HEK293 (cell line): Measurements from ENCODE around the gene DYNAP.

ENCODE experiments used
- CTCF ChIA-PET: fragments of 350-600 bp; formaldehyde crosslinking; extraction: SDS; loops from one replicate; lab custom pipeline; 2021; ENCODE audit warnings: antibody characterized with exemption; lab: Yijun Ruan, JAX
- POLR2A ChIA-PET: fragments of 300-600 bp; formaldehyde crosslinking; extraction: SDS; loops from one replicate; lab custom pipeline; 2020; ENCODE audit warnings: antibody characterized with exemption, inconsistent platforms; lab: Yijun Ruan, JAX
- H3K27ac ChIP-seq: fragments of 200-500 bp; sonication (Bioruptor generic); 2 replicates; pipeline ENCODE4 v1.5.1; 2014; ENCODE audit warnings: low read depth, low read length, control low read depth, inconsistent platforms; ENCODE audit errors: extremely low read depth
- H3K36me3 ChIP-seq, 2 experiments: fragments of 200-500 bp in 1 of 2; sonication (Bioruptor generic) in 1 of 2; 1 replicate in 1 of 2; 2 replicates in 1 of 2; pipeline ENCODE4 v1.5.1; 2014 to 2017; ENCODE audit warnings: inconsistent platforms in 2 of 2, low read length in 2 of 2; ENCODE audit not compliant: control insufficient read depth in 2 of 2, insufficient read depth in 1 of 2
- H3K4me1 ChIP-seq: fragments of 200-500 bp; sonication (Bioruptor generic); 2 replicates; pipeline ENCODE4 v1.5.1; 2014; ENCODE audit warnings: mild to moderate bottlenecking, low read length, inconsistent platforms; ENCODE audit not compliant: control insufficient read depth, insufficient read depth
- H3K4me3 ChIP-seq: 2 replicates; pipeline ENCODE4 v1.5.1; 2011; ENCODE audit warnings: low read depth, mild to moderate bottlenecking, control low read depth, low read length, moderate library complexity
- H3K9me3 ChIP-seq: fragments of 200-500 bp; sonication (Bioruptor generic); 2 replicates; pipeline ENCODE4 v1.5.1; 2014; ENCODE audit warnings: low read depth, low read length, inconsistent platforms; ENCODE audit not compliant: control insufficient read depth, insufficient read depth
- KLF1 ChIP-seq: fragments of 450-650 bp; formaldehyde crosslinking; IDR thresholded peaks from 2 replicates; pipeline ENCODE4 v1.5.1; 2016; ENCODE audit warnings: missing biosample characterization, missing genetic modification characterization
- REPIN1 ChIP-seq: fragments of 450-650 bp; formaldehyde crosslinking; IDR thresholded peaks from 2 replicates; pipeline ENCODE4 v1.5.1; 2017; ENCODE audit warnings: missing biosample characterization, missing genetic modification characterization, low read depth
- SP2 ChIP-seq: fragments of 450-650 bp; formaldehyde crosslinking; IDR thresholded peaks from 2 replicates; pipeline ENCODE4 v1.5.1; 2016; ENCODE audit warnings: missing biosample characterization, missing genetic modification characterization
- YY1 ChIP-seq: fragments of 450-650 bp; formaldehyde crosslinking; IDR thresholded peaks from 2 replicates; pipeline ENCODE4 v1.5.1; 2018; ENCODE audit warnings: missing biosample characterization, missing genetic modification characterization
- YY2 ChIP-seq: fragments of 450-650 bp; formaldehyde crosslinking; IDR thresholded peaks from 2 replicates; pipeline ENCODE4 v1.5.1; 2016; ENCODE audit warnings: missing biosample characterization, missing genetic modification characterization
- ZNF10 ChIP-seq: fragments of 450-650 bp; formaldehyde crosslinking; IDR thresholded peaks from 2 replicates; pipeline ENCODE4 v1.5.1; 2017; ENCODE audit warnings: missing biosample characterization, missing genetic modification characterization
- ZNF112 ChIP-seq: fragments of 450-650 bp; formaldehyde crosslinking; IDR thresholded peaks from 2 replicates; pipeline ENCODE4 v1.5.0; 2017; ENCODE audit warnings: missing biosample characterization, missing genetic modification characterization
- ZNF157 ChIP-seq: fragments of 450-650 bp; formaldehyde crosslinking; IDR thresholded peaks from 2 replicates; pipeline ENCODE4 v1.5.1; 2016; ENCODE audit warnings: missing biosample characterization, missing genetic modification characterization
- ZNF16 ChIP-seq: fragments of 450-650 bp; formaldehyde crosslinking; IDR thresholded peaks from 2 replicates; pipeline ENCODE4 v1.5.1; 2016; ENCODE audit warnings: low read depth, missing biosample characterization, missing genetic modification characterization
- ZNF223 ChIP-seq: fragments of 450-650 bp; formaldehyde crosslinking; IDR thresholded peaks from 2 replicates; pipeline ENCODE4 v1.5.1; 2016; ENCODE audit warnings: missing biosample characterization, missing genetic modification characterization
- ZNF24 ChIP-seq: fragments of 450-650 bp; formaldehyde crosslinking; IDR thresholded peaks from 2 replicates; pipeline ENCODE4 v1.5.1; 2016; ENCODE audit warnings: missing biosample characterization, missing genetic modification characterization
- ZNF324 ChIP-seq: fragments of 450-650 bp; formaldehyde crosslinking; IDR thresholded peaks from 2 replicates; pipeline ENCODE4 v1.5.1; 2016; ENCODE audit warnings: missing biosample characterization, missing genetic modification characterization
- ZNF394 ChIP-seq: fragments of 450-650 bp; formaldehyde crosslinking; IDR thresholded peaks from 2 replicates; pipeline ENCODE4 v1.5.1; 2016; ENCODE audit warnings: missing biosample characterization, missing genetic modification characterization, mild to moderate bottlenecking, moderate library complexity, borderline replicate concordance
- ZNF416 ChIP-seq: fragments of 450-650 bp; formaldehyde crosslinking; IDR thresholded peaks from 2 replicates; pipeline ENCODE4 v1.5.1; 2016; ENCODE audit warnings: missing biosample characterization, missing genetic modification characterization
- ZNF621 ChIP-seq: fragments of 450-650 bp; formaldehyde crosslinking; IDR thresholded peaks from 2 replicates; pipeline ENCODE4 v1.5.1; 2017; ENCODE audit warnings: missing biosample characterization, missing genetic modification characterization
- ZNF785 ChIP-seq: fragments of 450-650 bp; formaldehyde crosslinking; IDR thresholded peaks from 2 replicates; pipeline ENCODE4 v1.5.1; 2016; ENCODE audit warnings: missing biosample characterization, missing genetic modification characterization
- ZNF830 ChIP-seq: fragments of 450-650 bp; IDR thresholded peaks from 2 replicates; pipeline ENCODE4 v1.5.0; 2018; ENCODE audit warnings: missing biosample characterization, missing genetic modification characterization, low read depth, mild to moderate bottlenecking, moderate library complexity
- ZSCAN16 ChIP-seq: fragments of 450-650 bp; formaldehyde crosslinking; IDR thresholded peaks from 2 replicates; pipeline ENCODE4 v1.5.1; 2016; ENCODE audit warnings: missing biosample characterization, missing genetic modification characterization
- TF ChIP-seq, protein P1 (sequence below): fragments of 450-650 bp; formaldehyde crosslinking; IDR thresholded peaks from 2 replicates; pipeline ENCODE4 v1.5.1; 2016; ENCODE audit warnings: missing biosample characterization, missing genetic modification characterization
- TF ChIP-seq, protein P2 (sequence below): fragments of 450-650 bp; formaldehyde crosslinking; IDR thresholded peaks from 2 replicates; pipeline ENCODE4 v1.5.1; 2016; ENCODE audit warnings: missing biosample characterization, missing genetic modification characterization, borderline replicate concordance
- TF ChIP-seq, protein P3 (sequence below): fragments of 450-650 bp; formaldehyde crosslinking; IDR thresholded peaks from 2 replicates; pipeline ENCODE4 v1.5.1; 2016; ENCODE audit warnings: missing biosample characterization, missing genetic modification characterization
- TF ChIP-seq, protein P4 (sequence below): fragments of 450-650 bp; formaldehyde crosslinking; IDR thresholded peaks from 2 replicates; pipeline ENCODE4 v1.5.1; 2016; ENCODE audit warnings: missing biosample characterization, missing genetic modification characterization, borderline replicate concordance

Gene DYNAP

DNA sequence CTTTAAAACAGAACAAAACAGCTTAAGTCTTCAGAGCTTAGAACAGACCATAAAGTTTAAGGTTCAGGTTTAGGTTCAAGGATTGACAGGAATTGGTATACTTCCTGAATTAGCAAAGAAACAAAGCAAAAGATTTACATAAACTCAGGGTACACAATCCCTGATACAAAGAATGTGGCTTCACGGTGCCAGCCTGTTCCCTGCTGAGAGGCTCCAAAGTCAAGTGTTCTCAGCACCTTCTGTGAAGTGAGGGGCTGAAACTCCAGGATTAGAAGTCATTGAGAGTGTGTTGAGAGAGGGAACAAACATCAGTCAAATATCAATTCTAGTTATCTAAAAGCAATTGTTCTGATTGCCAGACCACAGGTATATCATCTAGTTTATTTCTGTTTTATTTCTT, 35.7 kb downstream of the DYNAP start:
- H3K4me3 ChIP-seq: no peak overlapping the region
- TF ChIP-seq KLF1 (tag by site-specific recombination) (no peak), ZNF621 (tag by site-specific recombination) (no peak), ZNF416 (tag by site-specific recombination) (no peak), ZNF223 (no peak), ZNF830 (tag by site-specific recombination) (no peak), ZNF157 (tag by site-specific recombination) (no peak), YY1 (tag by site-specific recombination) (no peak), ZNF785 (tag by site-specific recombination) (no peak), ZNF324 (tag by site-specific recombination) (no peak), YY2 (tag by site-specific recombination) (no peak), ZNF10 (tag by site-specific recombination) (no peak), ZNF394 (tag by site-specific recombination) (no peak)
- TF ChIP-seq, protein P1, sequence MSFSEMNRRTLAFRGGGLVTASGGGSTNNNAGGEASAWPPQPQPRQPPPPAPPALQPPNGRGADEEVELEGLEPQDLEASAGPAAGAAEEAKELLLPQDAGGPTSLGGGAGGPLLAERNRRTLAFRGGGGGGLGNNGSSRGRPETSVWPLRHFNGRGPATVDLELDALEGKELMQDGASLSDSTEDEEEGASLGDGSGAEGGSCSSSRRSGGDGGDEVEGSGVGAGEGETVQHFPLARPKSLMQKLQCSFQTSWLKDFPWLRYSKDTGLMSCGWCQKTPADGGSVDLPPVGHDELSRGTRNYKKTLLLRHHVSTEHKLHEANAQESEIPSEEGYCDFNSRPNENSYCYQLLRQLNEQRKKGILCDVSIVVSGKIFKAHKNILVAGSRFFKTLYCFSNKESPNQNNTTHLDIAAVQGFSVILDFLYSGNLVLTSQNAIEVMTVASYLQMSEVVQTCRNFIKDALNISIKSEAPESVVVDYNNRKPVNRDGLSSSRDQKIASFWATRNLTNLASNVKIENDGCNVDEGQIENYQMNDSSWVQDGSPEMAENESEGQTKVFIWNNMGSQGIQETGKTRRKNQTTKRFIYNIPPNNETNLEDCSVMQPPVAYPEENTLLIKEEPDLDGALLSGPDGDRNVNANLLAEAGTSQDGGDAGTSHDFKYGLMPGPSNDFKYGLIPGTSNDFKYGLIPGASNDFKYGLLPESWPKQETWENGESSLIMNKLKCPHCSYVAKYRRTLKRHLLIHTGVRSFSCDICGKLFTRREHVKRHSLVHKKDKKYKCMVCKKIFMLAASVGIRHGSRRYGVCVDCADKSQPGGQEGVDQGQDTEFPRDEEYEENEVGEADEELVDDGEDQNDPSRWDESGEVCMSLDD (tag by site-specific recombination): no peak
- TF ChIP-seq, protein P2, sequence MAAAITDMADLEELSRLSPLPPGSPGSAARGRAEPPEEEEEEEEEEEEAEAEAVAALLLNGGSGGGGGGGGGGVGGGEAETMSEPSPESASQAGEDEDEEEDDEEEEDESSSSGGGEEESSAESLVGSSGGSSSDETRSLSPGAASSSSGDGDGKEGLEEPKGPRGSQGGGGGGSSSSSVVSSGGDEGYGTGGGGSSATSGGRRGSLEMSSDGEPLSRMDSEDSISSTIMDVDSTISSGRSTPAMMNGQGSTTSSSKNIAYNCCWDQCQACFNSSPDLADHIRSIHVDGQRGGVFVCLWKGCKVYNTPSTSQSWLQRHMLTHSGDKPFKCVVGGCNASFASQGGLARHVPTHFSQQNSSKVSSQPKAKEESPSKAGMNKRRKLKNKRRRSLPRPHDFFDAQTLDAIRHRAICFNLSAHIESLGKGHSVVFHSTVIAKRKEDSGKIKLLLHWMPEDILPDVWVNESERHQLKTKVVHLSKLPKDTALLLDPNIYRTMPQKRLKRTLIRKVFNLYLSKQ (tag by site-specific recombination): no peak
- TF ChIP-seq, all 188 proteins: peak for 0
- Histone ChIP-seq H3K36me3 (no peaks in the 10 kb centered on the region), H3K4me1 (no peaks in the 10 kb centered on the region), H3K9me3 (no peaks in the 10 kb centered on the region), H3K27ac (no peak overlapping the region)
- ChIA-PET POLR2A (no interaction called here), CTCF (interaction anchor here (0.5 kb wide), 1 partner anchor 40 kb away, joined by 3 read pairs; no protein-coding TSS in a partner anchor)

DNA sequence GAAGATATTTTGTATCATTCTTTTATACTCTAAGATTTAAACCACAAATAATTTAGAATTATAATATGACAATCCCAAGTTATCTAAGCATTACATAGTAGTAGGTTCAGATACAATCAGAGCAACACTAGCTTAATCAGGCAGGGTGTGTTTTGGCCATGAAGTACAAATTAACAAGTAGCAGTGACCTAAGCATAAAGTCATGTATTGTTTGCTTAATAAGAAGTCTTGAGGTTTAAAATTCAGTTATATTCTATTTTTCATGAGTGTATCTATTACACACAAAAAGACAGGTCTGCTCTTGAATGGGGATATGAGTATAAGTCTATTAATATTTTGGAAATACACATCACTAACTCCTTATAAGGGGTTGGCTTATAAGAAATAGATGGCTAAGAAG, 39.9 kb downstream of the DYNAP start:
- Histone ChIP-seq H3K4me3 (no peak overlapping the region), H3K27ac (no peak overlapping the region), H3K4me1 (no peaks in the 10 kb centered on the region), H3K9me3 (no peaks in the 10 kb centered on the region), H3K36me3 (no peaks in the 10 kb centered on the region)
- ChIA-PET CTCF (no interaction called here), POLR2A (no interaction called here)
- TF ChIP-seq ZNF16 (tag by site-specific recombination): no peak

DNA sequence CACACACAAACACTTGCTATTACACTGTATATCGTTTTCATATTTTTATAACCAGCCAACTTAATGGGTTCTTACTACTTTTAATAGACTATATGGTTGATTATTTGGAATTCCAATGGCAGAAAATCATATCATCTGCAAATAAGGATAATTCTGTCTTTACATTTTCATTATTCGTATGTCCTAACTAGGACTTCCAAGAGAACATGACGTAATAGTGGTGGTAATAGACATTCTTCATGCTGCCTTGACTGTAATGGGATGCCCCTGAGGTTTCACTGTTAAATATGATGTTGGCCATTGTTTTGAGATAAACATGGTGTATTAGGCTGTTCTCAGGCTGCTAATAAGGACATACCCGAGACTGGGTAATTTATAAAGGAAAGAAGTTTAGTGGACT, 45.2 kb downstream of the DYNAP start:
- Histone ChIP-seq H3K36me3 (no peaks in the 10 kb centered on the region), H3K27ac (no peak overlapping the region), H3K4me3 (no peak overlapping the region), H3K4me1 (no peaks in the 10 kb centered on the region), H3K9me3 (no peaks in the 10 kb centered on the region)
- CTCF ChIA-PET: no interaction called here
- POLR2A ChIA-PET: no interaction called here
- TF ChIP-seq, protein P3, sequence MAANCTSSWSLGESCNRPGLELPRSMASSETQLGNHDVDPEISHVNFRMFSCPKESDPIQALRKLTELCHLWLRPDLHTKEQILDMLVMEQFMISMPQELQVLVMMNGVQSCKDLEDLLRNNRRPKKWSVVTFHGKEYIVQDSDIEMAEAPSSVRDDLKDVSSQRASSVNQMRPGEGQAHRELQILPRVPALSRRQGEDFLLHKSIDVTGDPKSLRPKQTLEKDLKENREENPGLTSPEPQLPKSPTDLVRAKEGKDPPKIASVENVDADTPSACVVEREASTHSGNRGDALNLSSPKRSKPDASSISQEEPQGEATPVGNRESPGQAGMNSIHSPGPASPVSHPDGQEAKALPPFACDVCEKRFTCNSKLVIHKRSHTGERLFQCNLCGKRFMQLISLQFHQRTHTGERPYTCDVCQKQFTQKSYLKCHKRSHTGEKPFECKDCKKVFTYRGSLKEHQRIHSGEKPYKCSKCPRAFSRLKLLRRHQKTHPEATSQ (tag by site-specific recombination): no peak
- TF ChIP-seq ZNF24 (tag by site-specific recombination) (no peak), ZNF16 (tag by site-specific recombination) (no peak), ZNF416 (tag by site-specific recombination) (no peak), REPIN1 (no peak), ZNF112 (tag by site-specific recombination) (no peak), ZSCAN16 (no peak), SP2 (tag by site-specific recombination) (no peak)
- TF ChIP-seq, protein P4, sequence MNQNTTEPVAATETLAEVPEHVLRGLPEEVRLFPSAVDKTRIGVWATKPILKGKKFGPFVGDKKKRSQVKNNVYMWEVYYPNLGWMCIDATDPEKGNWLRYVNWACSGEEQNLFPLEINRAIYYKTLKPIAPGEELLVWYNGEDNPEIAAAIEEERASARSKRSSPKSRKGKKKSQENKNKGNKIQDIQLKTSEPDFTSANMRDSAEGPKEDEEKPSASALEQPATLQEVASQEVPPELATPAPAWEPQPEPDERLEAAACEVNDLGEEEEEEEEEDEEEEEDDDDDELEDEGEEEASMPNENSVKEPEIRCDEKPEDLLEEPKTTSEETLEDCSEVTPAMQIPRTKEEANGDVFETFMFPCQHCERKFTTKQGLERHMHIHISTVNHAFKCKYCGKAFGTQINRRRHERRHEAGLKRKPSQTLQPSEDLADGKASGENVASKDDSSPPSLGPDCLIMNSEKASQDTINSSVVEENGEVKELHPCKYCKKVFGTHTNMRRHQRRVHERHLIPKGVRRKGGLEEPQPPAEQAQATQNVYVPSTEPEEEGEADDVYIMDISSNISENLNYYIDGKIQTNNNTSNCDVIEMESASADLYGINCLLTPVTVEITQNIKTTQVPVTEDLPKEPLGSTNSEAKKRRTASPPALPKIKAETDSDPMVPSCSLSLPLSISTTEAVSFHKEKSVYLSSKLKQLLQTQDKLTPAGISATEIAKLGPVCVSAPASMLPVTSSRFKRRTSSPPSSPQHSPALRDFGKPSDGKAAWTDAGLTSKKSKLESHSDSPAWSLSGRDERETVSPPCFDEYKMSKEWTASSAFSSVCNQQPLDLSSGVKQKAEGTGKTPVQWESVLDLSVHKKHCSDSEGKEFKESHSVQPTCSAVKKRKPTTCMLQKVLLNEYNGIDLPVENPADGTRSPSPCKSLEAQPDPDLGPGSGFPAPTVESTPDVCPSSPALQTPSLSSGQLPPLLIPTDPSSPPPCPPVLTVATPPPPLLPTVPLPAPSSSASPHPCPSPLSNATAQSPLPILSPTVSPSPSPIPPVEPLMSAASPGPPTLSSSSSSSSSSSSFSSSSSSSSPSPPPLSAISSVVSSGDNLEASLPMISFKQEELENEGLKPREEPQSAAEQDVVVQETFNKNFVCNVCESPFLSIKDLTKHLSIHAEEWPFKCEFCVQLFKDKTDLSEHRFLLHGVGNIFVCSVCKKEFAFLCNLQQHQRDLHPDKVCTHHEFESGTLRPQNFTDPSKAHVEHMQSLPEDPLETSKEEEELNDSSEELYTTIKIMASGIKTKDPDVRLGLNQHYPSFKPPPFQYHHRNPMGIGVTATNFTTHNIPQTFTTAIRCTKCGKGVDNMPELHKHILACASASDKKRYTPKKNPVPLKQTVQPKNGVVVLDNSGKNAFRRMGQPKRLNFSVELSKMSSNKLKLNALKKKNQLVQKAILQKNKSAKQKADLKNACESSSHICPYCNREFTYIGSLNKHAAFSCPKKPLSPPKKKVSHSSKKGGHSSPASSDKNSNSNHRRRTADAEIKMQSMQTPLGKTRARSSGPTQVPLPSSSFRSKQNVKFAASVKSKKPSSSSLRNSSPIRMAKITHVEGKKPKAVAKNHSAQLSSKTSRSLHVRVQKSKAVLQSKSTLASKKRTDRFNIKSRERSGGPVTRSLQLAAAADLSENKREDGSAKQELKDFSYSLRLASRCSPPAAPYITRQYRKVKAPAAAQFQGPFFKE (tag by site-specific recombination): no peak
